ENCODE measurements around the gene OXLD1.
"Not testable (repeated sequence)": the region's sequence is repeated elsewhere in the genome, so short reads cannot be mapped to it uniquely, and the experiment has no call there.

Gene OXLD1

GRCh38 chr17:81621494-81622130 is 44.8 kb downstream of the OXLD1 start:
- TF ChIP-seq, protein P1, sequence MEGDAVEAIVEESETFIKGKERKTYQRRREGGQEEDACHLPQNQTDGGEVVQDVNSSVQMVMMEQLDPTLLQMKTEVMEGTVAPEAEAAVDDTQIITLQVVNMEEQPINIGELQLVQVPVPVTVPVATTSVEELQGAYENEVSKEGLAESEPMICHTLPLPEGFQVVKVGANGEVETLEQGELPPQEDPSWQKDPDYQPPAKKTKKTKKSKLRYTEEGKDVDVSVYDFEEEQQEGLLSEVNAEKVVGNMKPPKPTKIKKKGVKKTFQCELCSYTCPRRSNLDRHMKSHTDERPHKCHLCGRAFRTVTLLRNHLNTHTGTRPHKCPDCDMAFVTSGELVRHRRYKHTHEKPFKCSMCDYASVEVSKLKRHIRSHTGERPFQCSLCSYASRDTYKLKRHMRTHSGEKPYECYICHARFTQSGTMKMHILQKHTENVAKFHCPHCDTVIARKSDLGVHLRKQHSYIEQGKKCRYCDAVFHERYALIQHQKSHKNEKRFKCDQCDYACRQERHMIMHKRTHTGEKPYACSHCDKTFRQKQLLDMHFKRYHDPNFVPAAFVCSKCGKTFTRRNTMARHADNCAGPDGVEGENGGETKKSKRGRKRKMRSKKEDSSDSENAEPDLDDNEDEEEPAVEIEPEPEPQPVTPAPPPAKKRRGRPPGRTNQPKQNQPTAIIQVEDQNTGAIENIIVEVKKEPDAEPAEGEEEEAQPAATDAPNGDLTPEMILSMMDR (IDR thresholded peaks at IDR 0.05; ENCODE audit: low read depth, low read length), result no peak
- no peak overlapping the region for H3K4me3 ChIP-seq (ENCODE audit: low read depth, low read length)
- DNase-seq (ENCODE audit: low read depth, low spot score), result no peak
- in situ Hi-C loops (cut with HindIII; ENCODE audit: low sequenced_read_pairs), result no loop called here

GRCh38 chr17:81618307-81618706 is 48.1 kb downstream of the OXLD1 start:
- H3K4me3 ChIP-seq (ENCODE audit: low read depth, low read length); DNase-seq (ENCODE audit: low read depth, low spot score); in situ Hi-C loops (cut with HindIII; ENCODE audit: low sequenced_read_pairs): not testable (repeated sequence)

GRCh38 chr17:81616877-81617276 is 49.5 kb downstream of the OXLD1 start:
- DNase-seq (ENCODE audit: low read depth, low spot score), result no peak
- H3K4me3 ChIP-seq (ENCODE audit: low read depth, low read length), result no peak overlapping the region
- TF ChIP-seq, protein P1 (IDR thresholded peaks at IDR 0.05; ENCODE audit: low read depth, low read length), result no peak
- in situ Hi-C loops (cut with HindIII; ENCODE audit: low sequenced_read_pairs), result no loop called here

DNA sequence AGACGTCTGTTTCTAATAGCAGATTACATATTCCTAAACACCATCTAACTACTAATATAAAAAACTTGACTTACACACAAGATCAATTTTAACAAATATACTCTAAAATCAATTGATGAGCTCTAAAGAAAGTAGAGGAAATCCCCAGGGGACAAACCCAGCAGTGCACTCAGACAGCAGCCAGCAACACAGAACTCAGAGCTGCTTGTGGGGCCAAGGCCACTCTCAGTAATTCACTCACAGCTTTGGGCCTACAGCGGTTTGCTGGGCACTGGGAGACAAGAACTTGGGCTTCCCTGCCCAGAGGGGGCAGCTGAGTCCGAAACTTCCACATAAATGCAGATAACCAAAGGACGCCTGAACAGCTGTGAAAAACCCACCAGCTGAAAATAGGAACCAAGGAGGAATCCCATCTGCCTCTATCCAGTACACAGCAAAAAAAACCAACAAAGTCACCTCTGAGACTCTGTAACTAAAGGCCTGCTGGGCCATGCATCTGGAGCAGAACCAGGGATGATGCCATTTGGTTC is 50.9 kb downstream of the OXLD1 start:
- no peak overlapping the region for H3K4me3 ChIP-seq (ENCODE audit: low read depth, low read length)
- TF ChIP-seq, protein P1 (IDR thresholded peaks at IDR 0.05; ENCODE audit: low read depth, low read length), result no peak
- in situ Hi-C loops (cut with HindIII; ENCODE audit: low sequenced_read_pairs), result no loop called here
- no peak for DNase-seq (ENCODE audit: low read depth, low spot score)
